Renal cortical epithelial cell (primary cell): ENCODE results near the gene BCCIP. TPM values are rescaled to one million over a fixed set of nuclear protein-coding genes. Genes with fewer than 3 reads are reported as not detected.

Source experiments
- total RNA-seq: library from RNA; depleted of rRNA; stranded (reverse); fragments of >200 nt; gene quantifications from 2 replicates; pipeline ENCODE4 v1.2.3, GENCODE V29; 2014

Gene BCCIP
- total RNA-seq, 1 donor from 2014 or later = 71.1 TPM

Other genes with a start within 250 kb of the BCCIP start
- gene TEX36, start 140.4 kb upstream of the BCCIP start, total RNA-seq = not detected in 2 replicates
- gene EDRF1, start 103.8 kb upstream of the BCCIP start, total RNA-seq = 17.0 and 23.2 TPM in 2 replicates
- gene MMP21, start 47.7 kb upstream of the BCCIP start, total RNA-seq = 0.05 TPM in 1 of 2 replicates, not detected in the other
- gene UROS, start 288 bp upstream of the BCCIP start, total RNA-seq = 45.3 and 68.8 TPM in 2 replicates
- gene DHX32, start 57.7 kb downstream of the BCCIP start, total RNA-seq = 66.1 and 68.1 TPM in 2 replicates
- gene FANK1, start 73.0 kb downstream of the BCCIP start, total RNA-seq = 14.9 and 26.4 TPM in 2 replicates